Measurements from ENCODE around the gene PLXNA4. TPM values are rescaled to one million over a fixed set of nuclear protein-coding genes. Genes with fewer than 3 reads are reported as not detected.

Gene PLXNA4
- total and polyA plus RNA-seq, 9 of the 15 experiments (the other 6 are each of a cell fraction or from before 2014, with no cell fraction given): under 0.01 to 0.09 TPM; not detected in 7

DNA sequence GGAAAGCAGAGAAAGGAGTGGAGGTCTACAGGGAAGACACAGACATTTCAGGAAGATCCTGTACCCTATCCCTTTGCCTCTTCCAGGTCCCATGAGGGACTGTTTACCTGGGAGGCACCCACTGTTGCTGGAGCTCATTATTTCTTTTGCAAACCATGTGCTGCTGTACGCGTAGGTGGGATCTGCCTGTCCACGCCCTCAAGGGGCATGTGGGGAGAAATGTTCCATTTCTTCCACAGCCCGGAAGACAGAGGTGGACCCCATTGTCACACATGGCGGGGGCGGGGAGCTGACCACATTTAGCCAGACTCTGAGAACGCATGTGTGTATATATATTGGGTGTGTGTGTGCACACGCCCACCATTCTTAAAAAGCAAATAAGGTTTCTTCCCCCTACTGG, 2.0 kb downstream of the PLXNA4 start:
- WGBS (ENCODE audit: insufficient coverage, low coverage, missing lambda C conversion rate): 3% methylated on average over 8 of the region's 8 CpGs
- Histone ChIP-seq H3K9ac (ENCODE audit: insufficient read depth in 1 of 2, low read depth in 2 of 2, low read length in 2 of 2) (no peak overlapping the region), H3K9me3 (replicated peaks; ENCODE audit: control insufficient read depth, insufficient read depth, low read depth, low read length) (no peaks in the 10 kb centered on the region), H3K79me2 (ENCODE audit: control insufficient read depth, insufficient read depth, low read length) (no peaks in the 10 kb centered on the region), H4K20me1 (replicated peaks; ENCODE audit: control insufficient read depth, insufficient read depth, low read length) (peaks cover 22% of the 10 kb centered on the region; the same call in 1 of the 2 replicates), H3K27me3 (ENCODE audit: control insufficient read depth in 2 of 2, insufficient read depth in 2 of 2, low read length in 2 of 2) (peaks cover 54 to 66% of the 10 kb centered on the region in 2 experiments), H3K4me1 (replicated peaks in 1 of 2; ENCODE audit: control insufficient read depth in 2 of 2, insufficient read depth in 2 of 2, low read length in 2 of 2) (peaks cover 0 to 8% of the 10 kb centered on the region in 2 experiments; a peak in 1 of 5 replicates), H2AFZ (ENCODE audit: low read depth, low read length) (no peak overlapping the region), H3K36me3 (ENCODE audit: control insufficient read depth, insufficient read depth, low read length) (no peaks in the 10 kb centered on the region), H3K4me3 (no peak overlapping the region), H3K4me2 (ENCODE audit: insufficient read depth, low read length) (no peak overlapping the region), H3K27ac (ENCODE audit: extremely low read depth, low read depth, low read length) (no peak overlapping the region), H3K9me1 (ENCODE audit: control insufficient read depth, insufficient read depth, low read length) (no peaks in the 10 kb centered on the region)
- DNase-seq (ENCODE audit: extremely low read depth in 1 of 4, low spot score in 3 of 4) (no peak), ATAC-seq (no peak), FAIRE-seq (no peak)
- CTCF ChIA-PET (ENCODE audit: low intra/inter-chr PET ratio): no interaction called here
- in situ Hi-C loops (cut with MboI) (loop anchor here (5.0 to 10.0 kb wide), 2 partner anchors 252 to 879 kb away; no protein-coding TSS in a partner anchor), intact Hi-C loops (cut with micrococcal nuclease) (no loop called here)
- TF ChIP-seq, protein P1, sequence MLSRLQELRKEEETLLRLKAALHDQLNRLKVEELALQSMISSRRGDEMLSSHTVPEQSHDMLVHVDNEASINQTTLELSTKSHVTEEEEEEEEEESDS (CRISPR knock-in tag; IDR thresholded peaks at IDR 0.05): no peak
- TF ChIP-seq GABPB1 (CRISPR knock-in tag; IDR thresholded peaks at IDR 0.05) (no peak), POLR2B (IDR thresholded peaks at IDR 0.05; ENCODE audit: low read depth, partially characterized antibody) (no peak), BRCA1 (IDR thresholded peaks at IDR 0.05) (no peak), BRCA1 (CRISPR knock-in tag; IDR thresholded peaks at IDR 0.05) (no peak)
- no TSS peak for BruUV-seq (replicated peaks)
- POLR2A ChIA-PET: interaction anchor here (0.8 to 1.4 kb wide), 2 partner anchors 11 to 17 kb away, joined by 3 to 5 read pairs; no protein-coding TSS in a partner anchor
